GM12878 (cell line): ENCODE data around the gene SCP2D1. TPM values are rescaled to one million over a fixed set of nuclear protein-coding genes. Genes with fewer than 3 reads are reported as not detected.

ENCODE experiments used
- ATAC-seq: fragments of 200-7000 bp; cut with Tn5 transposase; 3 replicates; pipeline ENCODE4 v1.9.1; 2020; ENCODE audit warnings: mild to moderate bottlenecking, moderate library complexity
- BruUV-seq: library from RNA; stranded (reverse); fragments of 400-500 nt; replicated peaks from 2 replicates; lab custom pipeline; 2021; lab: Mats Ljungman, UMichigan
- CTCF ChIA-PET: fragments of 300-600 bp; sonication (Branson Sonifier 250); formaldehyde crosslinking; extraction: SDS; loops from one replicate; lab custom pipeline; 2021; ENCODE audit warnings: inconsistent platforms; lab: Yijun Ruan, JAX
- POLR2A ChIA-PET: fragments of 350-600 bp; formaldehyde crosslinking; extraction: SDS; loops from one replicate; lab custom pipeline; 2021; ENCODE audit warnings: inconsistent platforms; lab: Charles Lee
- RAD21 ChIA-PET: fragments of 300-600 bp; sonication (Branson Sonifier 250); formaldehyde crosslinking; loops from one replicate; lab custom pipeline; 2023; ENCODE audit warnings: antibody characterized with exemption; ENCODE audit not compliant: unreplicated experiment; lab: Charles Lee
- SMC1A ChIA-PET: fragments of 300-600 bp; sonication (Branson Sonifier 250); formaldehyde crosslinking; loops from one replicate; lab custom pipeline; 2023; ENCODE audit not compliant: unreplicated experiment, uncharacterized antibody; lab: Charles Lee
- DNase-seq: peaks from one replicate; pipeline ENCODE4 v3.0.0-alpha.2; 2011; ENCODE audit warnings: low read depth, low spot score
- FAIRE-seq: peaks from 3 replicates; lab custom pipeline; 2011; peaks lifted over from hg19 to GRCh38; lab: Jason Lieb, UNC
- H2AFZ ChIP-seq: 2 replicates; pipeline ENCODE4 v1.6.0; 2011; ENCODE audit warnings: low read depth, low read length, control low read depth; ENCODE audit not compliant: control insufficient read depth
- H3K27ac ChIP-seq: 2 replicates; pipeline ENCODE4 v1.5.1; 2011; ENCODE audit warnings: control low read depth; ENCODE audit not compliant: control insufficient read depth, insufficient read depth
- H3K27me3 ChIP-seq, 2 experiments: replicated peaks in 1 of 2; 2 replicates each; pipeline versions ENCODE4 v1.6.0 to v1.6.1; 2011; ENCODE audit warnings: low read length in 1 of 2; ENCODE audit not compliant: control insufficient read depth in 2 of 2, insufficient read depth in 2 of 2
- H3K36me3 ChIP-seq, 2 experiments: 2 replicates each; pipeline ENCODE4 v1.5.1; 2011; ENCODE audit warnings: low read length in 1 of 2; ENCODE audit not compliant: control insufficient read depth in 2 of 2, insufficient read depth in 2 of 2
- H3K4me1 ChIP-seq: 2 replicates; pipeline ENCODE4 v1.6.1; 2011; ENCODE audit warnings: mild to moderate bottlenecking, low read length, moderate library complexity, mixed read lengths; ENCODE audit not compliant: control insufficient read depth, insufficient read depth
- H3K4me2 ChIP-seq: 2 replicates; pipeline ENCODE4 v1.6.0; 2011; ENCODE audit warnings: control low read depth; ENCODE audit not compliant: control insufficient read depth, insufficient read depth
- H3K4me3 ChIP-seq: fragments of 200-600 bp; sonication (generic); 2 replicates; pipeline ENCODE4 v1.5.1; 2016
- H3K79me2 ChIP-seq: 2 replicates; pipeline ENCODE4 v1.6.0; 2011; ENCODE audit warnings: low read length; ENCODE audit not compliant: control insufficient read depth, insufficient read depth
- H3K9ac ChIP-seq: 2 replicates; pipeline ENCODE4 v1.8.0; 2011; ENCODE audit warnings: low read length, control low read depth, mixed read lengths; ENCODE audit not compliant: control insufficient read depth, insufficient read depth
- H3K9me3 ChIP-seq: replicated peaks from 3 replicates; pipeline ENCODE4 v1.5.1; 2011; ENCODE audit warnings: mild to moderate bottlenecking, low read length; ENCODE audit not compliant: control insufficient read depth, insufficient read depth
- H4K20me1 ChIP-seq: 2 replicates; pipeline ENCODE4 v1.6.0; 2011; ENCODE audit not compliant: control insufficient read depth, insufficient read depth
- BCL11A ChIP-seq: IDR thresholded peaks from 2 replicates; pipeline ENCODE4 v1.6.1; 2011; ENCODE audit warnings: low read depth, low read length
- IRF4 ChIP-seq: IDR thresholded peaks from 2 replicates; pipeline ENCODE4 v1.6.1; 2011; ENCODE audit warnings: low read depth, low read length
- JUNB ChIP-seq: IDR thresholded peaks from 2 replicates; pipeline ENCODE4 v1.6.1; 2016; ENCODE audit warnings: antibody characterized with exemption, mild to moderate bottlenecking
- NFIC ChIP-seq: IDR thresholded peaks from 2 replicates; pipeline ENCODE4 v1.6.1; 2012; ENCODE audit warnings: low read depth, mild to moderate bottlenecking, inconsistent platforms, low read length, moderate library complexity
- RUNX3 ChIP-seq: IDR thresholded peaks from 2 replicates; pipeline ENCODE4 v1.6.1; 2012; ENCODE audit warnings: low read length, inconsistent platforms
- SMAD5 ChIP-seq: IDR thresholded peaks from 2 replicates; pipeline ENCODE4 v1.6.1; 2016; ENCODE audit warnings: antibody characterized with exemption, low read depth
- TARDBP ChIP-seq: IDR thresholded peaks from 2 replicates; pipeline ENCODE4 v1.6.1; 2016; ENCODE audit warnings: borderline replicate concordance
- ZNF24 ChIP-seq: fragments of 450-650 bp; IDR thresholded peaks from 2 replicates; pipeline ENCODE4 v1.6.1; 2017; ENCODE audit warnings: antibody characterized with exemption, mild to moderate bottlenecking
- WGBS: methylation state at CpG from one replicate; pipeline ENCODE4 v1.1.6; 2016; ENCODE audit warnings: low lambda C conversion rate; ENCODE audit not compliant: insufficient replicate concordance, insufficient coverage; ENCODE audit errors: missing lambda C conversion rate; 5-methylcytosine and 5-hydroxymethylcytosine counted together
- in situ Hi-C: fragments of 300-500 bp; cut with MboI; formaldehyde crosslinking; loops from 9 replicates; pipeline ENCODE4 v1.14.3; 2018; ENCODE audit warnings: mixed read lengths
- intact Hi-C: fragments of 100-400 bp; cut with micrococcal nuclease; formaldehyde crosslinking; loops from one replicate; pipeline ENCODE4 v1.14.2; 2022; ENCODE audit not compliant: unreplicated experiment
- polyA plus RNA-seq, 11 experiments: library from polyadenylated mRNA; depleted of rRNA in 4 of 11; unstranded in 6 of 11; stranded (reverse) in 5 of 11; fragments of >200 nt; fragmentation: Nextera tagmentation in 4 of 11; fragmentation: Illumina TruSeq in 1 of 11; extraction: Ambion mirVana in 4 of 11; extraction: Trizol in 1 of 11; gene quantifications; 1 replicate in 1 of 11; 2 replicates in 10 of 11; pipeline versions ENCODE4 v1.2.1 to v1.2.3, GENCODE V29; 2011 to 2016; ENCODE audit warnings: inconsistent platforms in 2 of 11, missing spikeins in 2 of 11, low read depth in 1 of 11
- total RNA-seq, 4 experiments: library from RNA; depleted of rRNA in 3 of 4; stranded (reverse); fragments of >200 nt in 3 of 4; fragmentation: Illumina TruSeq in 1 of 4; extraction: Trizol in 1 of 4; gene quantifications; 2 replicates each; pipeline versions ENCODE4 v1.2.1 to v1.2.3, GENCODE V29; 2013 to 2021

Gene SCP2D1
- total and polyA plus RNA-seq, 10 of the 15 experiments (the other 5 are each of a cell fraction or from before 2014, with no cell fraction given), result not detected

GRCh38 chr20:18795366-18795765 is 18.2 kb upstream of the SCP2D1 start:
- Histone ChIP-seq H3K9me3 (peaks cover 7% of the 10 kb centered on the region; the same call in 1 of the 3 replicates), H3K27me3 (no peaks in the 10 kb centered on the region; a peak in 1 of 4 replicates)
- CTCF ChIA-PET, result no interaction called here
- no peak for FAIRE-seq
- in situ Hi-C loops, result no loop called here
- no peak for TF ChIP-seq TARDBP
- TF ChIP-seq, all 136 proteins: peak for 0
- no peak overlapping the region for H3K4me3 ChIP-seq
- peaks cover 8% of the 10 kb centered on the region; the same call in 1 of the 2 replicates for H3K4me1 ChIP-seq
- H3K4me2 ChIP-seq, result 0 out of 2 replicates have a peak overlapping the region, but pooled peaks have one; percentile 27
- DNase-seq, result no peak
- H3K79me2 ChIP-seq, result no peaks in the 10 kb centered on the region; the same call in 1 of the 2 replicates
- H3K36me3 ChIP-seq, result no peaks in the 10 kb centered on the region
- WGBS, result 33% methylated on average over 4 of the region's 4 CpGs
- H4K20me1 ChIP-seq, result no peaks in the 10 kb centered on the region
- no peak overlapping the region for H3K9ac ChIP-seq
- ChIA-PET SMC1A (interaction anchor here (2.1 kb wide), 1 partner anchor 9 kb away, joined by 7 read pairs; no protein-coding TSS in a partner anchor), RAD21 (no interaction called here), POLR2A (no interaction called here)
- intact Hi-C loops, result loop anchor here (10.0 kb wide), 1 partner anchor 279 kb away; no protein-coding TSS in a partner anchor
- ATAC-seq, result no peak
- no peak overlapping the region for H2AFZ ChIP-seq
- BruUV-seq, result no TSS peak
- H3K27ac ChIP-seq, result no peak overlapping the region

GRCh38 chr20:18796282-18796833 is 17.2 kb upstream of the SCP2D1 start:
- Histone ChIP-seq H3K79me2 (no peaks in the 10 kb centered on the region; the same call in 1 of the 2 replicates), H3K9me3 (peaks cover 7% of the 10 kb centered on the region; the same call in 1 of the 3 replicates), H3K4me3 (no peak overlapping the region), H3K9ac (no peak overlapping the region), H3K36me3 (no peaks in the 10 kb centered on the region), H3K27ac (no peak overlapping the region), H3K27me3 (no peaks in the 10 kb centered on the region; a peak in 1 of 4 replicates), H2AFZ (no peak overlapping the region), H3K4me1 (peaks cover 8% of the 10 kb centered on the region; the same call in 1 of the 2 replicates), H3K4me2 (no peak overlapping the region), H4K20me1 (no peaks in the 10 kb centered on the region)
- no peak for DNase-seq
- FAIRE-seq, result no peak
- TF ChIP-seq SMAD5 (no peak), RUNX3 (peak; percentile 42; the same call in 1 of the 2 replicates), ZNF24 (no peak), NFIC (0 out of 2 replicates have a peak, but pooled peaks have one; percentile 26), JUNB (peak; percentile 70), IRF4 (0 out of 2 replicates have a peak, but pooled peaks have one; percentile 40), BCL11A (0 out of 2 replicates have a peak, but pooled peaks have one; percentile 7)
- RAD21 ChIA-PET, result no interaction called here
- in situ Hi-C loops (no loop called here), intact Hi-C loops (loop anchor here (10.0 kb wide), 1 partner anchor 278 kb away; no protein-coding TSS in a partner anchor)
- ATAC-seq, result peak; percentile 36
- CTCF ChIA-PET, result interaction anchor here (1.0 kb wide), 1 partner anchor 161 kb away, joined by 3 read pairs; no protein-coding TSS in a partner anchor
- no TSS peak for BruUV-seq
- SMC1A ChIA-PET, result no interaction called here
- POLR2A ChIA-PET, result no interaction called here
- 26% methylated on average over 2 of the region's 2 CpGs for WGBS
